ENCODE measurements around the gene SERF2.

Gene SERF2

DNA sequence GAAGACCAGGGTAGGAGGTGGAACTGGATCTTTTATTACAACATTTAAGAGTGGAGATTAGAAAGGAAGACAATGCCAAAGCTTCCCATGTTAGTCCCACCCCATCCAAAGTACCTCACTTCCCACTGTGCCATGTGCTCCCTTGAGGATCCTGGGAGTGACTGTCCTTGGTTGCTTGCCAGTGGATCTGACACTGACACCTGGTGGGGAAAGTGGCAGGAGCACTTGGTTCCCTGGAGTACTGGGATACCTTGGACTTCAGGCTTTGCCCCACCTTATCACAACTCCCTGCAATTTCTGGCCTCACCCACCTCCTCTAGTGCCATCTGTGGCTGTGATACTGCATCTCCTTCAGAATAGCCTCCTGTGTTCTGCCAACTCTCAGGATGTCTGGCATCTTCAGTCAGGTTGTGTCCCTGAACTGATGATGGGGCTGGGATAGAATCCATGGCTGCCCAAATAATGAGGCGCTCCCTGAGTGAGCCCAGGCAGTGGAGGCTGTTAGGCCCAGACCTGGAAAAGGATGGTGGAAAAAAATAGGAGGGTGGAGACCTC lies 16.6 kb upstream of the SERF2 start:
- Histone ChIP-seq H3K27ac (ENCODE audit: low read length, poor library complexity, severe bottlenecking) (no peak overlapping the region), H4K8ac (ENCODE audit: low read length) (no peak overlapping the region), H3K27me3 (ENCODE audit: control insufficient read depth in 1 of 2, insufficient read depth in 1 of 2, low read length in 2 of 2) (no peaks in the 10 kb centered on the region), H2BK12ac (ENCODE audit: low read length in 2 of 2) (no peak overlapping the region), H2AFZ (ENCODE audit: low read depth, low read length) (no peak overlapping the region), H3K4ac (ENCODE audit: low read depth in 1 of 2, low read length in 2 of 2) (no peak overlapping the region), H3K14ac (ENCODE audit: low read length in 2 of 2) (no peak overlapping the region), H3K18ac (ENCODE audit: low read depth in 1 of 2, low read length in 2 of 2) (no peak overlapping the region), H2BK5ac (ENCODE audit: low read depth, low read length, poor library complexity, severe bottlenecking) (no peak overlapping the region), H3K23ac (ENCODE audit: low read length in 2 of 2) (no peak overlapping the region), H2AK5ac (ENCODE audit: low read length, severe bottlenecking) (no peak overlapping the region), H3K79me1 (replicated peaks; ENCODE audit: low read length, poor library complexity, severe bottlenecking) (peaks cover 2% of the 10 kb centered on the region), H2BK15ac (ENCODE audit: low read depth, poor library complexity, severe bottlenecking) (no peak overlapping the region), H2BK120ac (ENCODE audit: low read depth, low read length) (no peak overlapping the region), H4K91ac (ENCODE audit: low read length) (no peak overlapping the region), H3K4me3 (ENCODE audit: insufficient read depth in 1 of 2, low read depth in 1 of 2, low read length in 2 of 2) (no peak overlapping the region), H3K4me1 (ENCODE audit: control insufficient read depth, insufficient read depth, low read depth, low read length) (peaks cover 14% of the 10 kb centered on the region), H3K9ac (ENCODE audit: low read length) (no peak overlapping the region), H3K9me3 (ENCODE audit: control insufficient read depth, low read length) (no peaks in the 10 kb centered on the region), H3K36me3 (ENCODE audit: control insufficient read depth in 1 of 2, insufficient read depth in 2 of 2, low read depth in 1 of 2, low read length in 2 of 2) (peaks cover 17 to 40% of the 10 kb centered on the region in 2 experiments), H3K4me2 (ENCODE audit: low read length, poor library complexity, severe bottlenecking) (no peak overlapping the region)
- WGBS: 100% methylated on average over 1 of the region's 1 CpG
- DNase-seq: peak; percentile 58

DNA sequence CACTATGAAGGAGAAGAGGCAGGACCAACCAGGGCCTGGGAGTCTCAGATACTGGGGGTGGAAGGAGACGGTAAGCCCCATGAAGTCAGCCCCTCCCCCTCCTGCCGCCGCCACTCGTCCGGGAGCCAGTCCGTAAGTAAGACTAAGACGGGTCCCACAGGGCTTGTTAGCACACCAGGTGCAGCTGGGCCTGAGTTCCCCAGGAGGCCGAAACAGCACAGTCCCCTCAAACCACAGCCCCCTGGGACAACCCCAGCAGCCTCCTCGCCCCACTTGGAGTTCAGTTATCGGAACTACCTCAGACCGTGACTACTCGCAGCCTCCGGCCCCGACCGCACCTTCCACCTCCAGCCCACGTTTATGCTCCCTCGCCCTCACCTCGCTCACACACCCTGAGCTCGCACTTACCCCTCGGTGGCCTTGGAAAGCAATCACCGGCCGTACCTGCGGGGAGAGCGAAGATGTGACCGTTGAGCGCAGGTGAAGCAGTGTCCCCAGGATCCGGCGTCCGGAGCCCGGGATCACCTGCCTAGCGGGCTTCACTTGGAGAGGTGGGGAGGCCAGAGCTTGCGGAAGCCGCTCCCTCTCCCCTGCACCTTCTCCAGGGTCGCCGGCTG lies 15.9 kb upstream of the SERF2 start:
- Histone ChIP-seq H3K4me1 (ENCODE audit: control insufficient read depth, insufficient read depth, low read depth, low read length) (peaks cover 14% of the 10 kb centered on the region), H3K14ac (ENCODE audit: low read length in 2 of 2) (peak overlapping the region in 1 of 2 experiments; percentile 73), H2AK5ac (ENCODE audit: low read length, severe bottlenecking) (no peak overlapping the region), H3K4ac (ENCODE audit: low read depth in 1 of 2, low read length in 2 of 2) (no peak overlapping the region), H4K91ac (ENCODE audit: low read length) (no peak overlapping the region), H3K79me1 (replicated peaks; ENCODE audit: low read length, poor library complexity, severe bottlenecking) (peaks cover 2% of the 10 kb centered on the region), H3K27ac (ENCODE audit: low read length, poor library complexity, severe bottlenecking) (no peak overlapping the region), H3K9me3 (ENCODE audit: control insufficient read depth, low read length) (no peaks in the 10 kb centered on the region), H3K4me3 (ENCODE audit: insufficient read depth in 1 of 2, low read depth in 1 of 2, low read length in 2 of 2) (peak overlapping the region; percentile 56 to 87), H3K18ac (ENCODE audit: low read depth in 1 of 2, low read length in 2 of 2) (peak overlapping the region in 1 of 2 experiments; percentile 79), H2BK5ac (ENCODE audit: low read depth, low read length, poor library complexity, severe bottlenecking) (no peak overlapping the region), H4K8ac (ENCODE audit: low read length) (no peak overlapping the region), H2BK12ac (ENCODE audit: low read length in 2 of 2) (peak overlapping the region in 1 of 2 experiments; percentile 32), H2BK120ac (ENCODE audit: low read depth, low read length) (no peak overlapping the region), H3K4me2 (ENCODE audit: low read length, poor library complexity, severe bottlenecking) (peak overlapping the region; percentile 65), H3K23ac (ENCODE audit: low read length in 2 of 2) (peak overlapping the region in 1 of 2 experiments; percentile 75), H3K36me3 (ENCODE audit: control insufficient read depth in 1 of 2, insufficient read depth in 2 of 2, low read depth in 1 of 2, low read length in 2 of 2) (peaks cover 14 to 32% of the 10 kb centered on the region in 2 experiments), H2AFZ (ENCODE audit: low read depth, low read length) (peak overlapping the region; percentile 32), H3K9ac (ENCODE audit: low read length) (peak overlapping the region; percentile 74), H3K27me3 (ENCODE audit: control insufficient read depth in 1 of 2, insufficient read depth in 1 of 2, low read length in 2 of 2) (no peaks in the 10 kb centered on the region), H2BK15ac (ENCODE audit: low read depth, poor library complexity, severe bottlenecking) (no peak overlapping the region)
- 11% methylated on average over 26 of the region's 35 CpGs for WGBS
- DNase-seq: no peak

GRCh38 chr15:43776718-43777266 lies 15.3 kb upstream of the SERF2 start, which contains the start of gene ELL3:
TSS of gene ELL3 (minus strand) at chr15:43776966. CDS start at chr15:43776901, 65 bp downstream.
- under 1% methylated on average over 38 of the region's 41 CpGs for WGBS
- H4K8ac ChIP-seq (ENCODE audit: low read length): peak within 1 kb of the TSS; percentile 87
- peak within 1 kb of the TSS in 1 of 2 experiments; percentile 75 for H3K23ac ChIP-seq (ENCODE audit: low read length in 2 of 2)
- H3K36me3 ChIP-seq (ENCODE audit: control insufficient read depth in 1 of 2, insufficient read depth in 2 of 2, low read depth in 1 of 2, low read length in 2 of 2): peaks cover 12 to 27% of the 10 kb centered on the region in 2 experiments
- peak within 1 kb of the TSS; percentile 95 for H3K4me2 ChIP-seq (ENCODE audit: low read length, poor library complexity, severe bottlenecking)
- no peaks in the 10 kb centered on the region for H3K27me3 ChIP-seq (ENCODE audit: control insufficient read depth in 1 of 2, insufficient read depth in 1 of 2, low read length in 2 of 2)
- H2AK5ac ChIP-seq (ENCODE audit: low read length, severe bottlenecking): no peak within 1 kb of the TSS
- peaks cover 14% of the 10 kb centered on the region for H3K4me1 ChIP-seq (ENCODE audit: control insufficient read depth, insufficient read depth, low read depth, low read length)
- peak within 1 kb of the TSS in 1 of 2 experiments; percentile 94 for H3K14ac ChIP-seq (ENCODE audit: low read length in 2 of 2)
- peak within 1 kb of the TSS; percentile 86 for H3K9ac ChIP-seq (ENCODE audit: low read length)
- peak within 1 kb of the TSS; percentile 56 to 87 for H3K4me3 ChIP-seq (ENCODE audit: insufficient read depth in 1 of 2, low read depth in 1 of 2, low read length in 2 of 2)
- no peak within 1 kb of the TSS for H2BK5ac ChIP-seq (ENCODE audit: low read depth, low read length, poor library complexity, severe bottlenecking)
- H4K91ac ChIP-seq (ENCODE audit: low read length): no peak within 1 kb of the TSS
- peak within 1 kb of the TSS; percentile 32 for H2AFZ ChIP-seq (ENCODE audit: low read depth, low read length)
- H3K27ac ChIP-seq (ENCODE audit: low read length, poor library complexity, severe bottlenecking): peak within 1 kb of the TSS; percentile 34
- peak within 1 kb of the TSS; percentile 30 to 86 for H2BK12ac ChIP-seq (ENCODE audit: low read length in 2 of 2)
- H3K9me3 ChIP-seq (ENCODE audit: control insufficient read depth, low read length): no peaks in the 10 kb centered on the region
- H3K79me1 ChIP-seq (replicated peaks; ENCODE audit: low read length, poor library complexity, severe bottlenecking): no peaks in the 10 kb centered on the region
- H3K18ac ChIP-seq (ENCODE audit: low read depth in 1 of 2, low read length in 2 of 2): peak within 1 kb of the TSS; percentile 60 to 91
- peak within 1 kb of the TSS in 1 of 2 experiments; percentile 67 for H3K4ac ChIP-seq (ENCODE audit: low read depth in 1 of 2, low read length in 2 of 2)
- DNase-seq: no peak
- peak within 1 kb of the TSS; percentile 36 for H2BK15ac ChIP-seq (ENCODE audit: low read depth, poor library complexity, severe bottlenecking)
- H2BK120ac ChIP-seq (ENCODE audit: low read depth, low read length): no peak within 1 kb of the TSS

- Histone ChIP-seq H3K27me3 (ENCODE audit: control insufficient read depth in 1 of 2, insufficient read depth in 1 of 2, low read length in 2 of 2) (no peaks in the 10 kb centered on the region), H2BK120ac (ENCODE audit: low read depth, low read length) (no peak overlapping the region), H3K18ac (ENCODE audit: low read depth in 1 of 2, low read length in 2 of 2) (peak overlapping the region; percentile 60 to 91), H3K4me1 (ENCODE audit: control insufficient read depth, insufficient read depth, low read depth, low read length) (peaks cover 14% of the 10 kb centered on the region), H3K14ac (ENCODE audit: low read length in 2 of 2) (peak overlapping the region in 1 of 2 experiments; percentile 94), H3K9me3 (ENCODE audit: control insufficient read depth, low read length) (no peaks in the 10 kb centered on the region), H3K23ac (ENCODE audit: low read length in 2 of 2) (no peak overlapping the region), H3K9ac (ENCODE audit: low read length) (peak overlapping the region; percentile 86), H3K79me1 (replicated peaks; ENCODE audit: low read length, poor library complexity, severe bottlenecking) (no peaks in the 10 kb centered on the region), H2AK5ac (ENCODE audit: low read length, severe bottlenecking) (no peak overlapping the region), H4K8ac (ENCODE audit: low read length) (peak overlapping the region; percentile 87), H3K4me2 (ENCODE audit: low read length, poor library complexity, severe bottlenecking) (peak overlapping the region; percentile 95), H3K4ac (ENCODE audit: low read depth in 1 of 2, low read length in 2 of 2) (peak overlapping the region in 1 of 2 experiments; percentile 67), H3K27ac (ENCODE audit: low read length, poor library complexity, severe bottlenecking) (peak overlapping the region; percentile 34), H2AFZ (ENCODE audit: low read depth, low read length) (peak overlapping the region; percentile 30), H4K91ac (ENCODE audit: low read length) (no peak overlapping the region), H2BK15ac (ENCODE audit: low read depth, poor library complexity, severe bottlenecking) (peak overlapping the region; percentile 36), H2BK5ac (ENCODE audit: low read depth, low read length, poor library complexity, severe bottlenecking) (no peak overlapping the region), H2BK12ac (ENCODE audit: low read length in 2 of 2) (peak overlapping the region; percentile 30 to 86), H3K4me3 (ENCODE audit: insufficient read depth in 1 of 2, low read depth in 1 of 2, low read length in 2 of 2) (peak overlapping the region; percentile 56 to 87), H3K36me3 (ENCODE audit: control insufficient read depth in 1 of 2, insufficient read depth in 2 of 2, low read depth in 1 of 2, low read length in 2 of 2) (peaks cover 11 to 21% of the 10 kb centered on the region in 2 experiments)
- 6% methylated on average over 31 of the region's 31 CpGs for WGBS
- peak; percentile 87 for DNase-seq
Measured at GRCh38 chr15:43777267-43777914, 14.7 kb upstream of the SERF2 start.
